Activated CD4-positive, alpha-beta T cell treated with anti-CD3 and anti-CD28 coated beads, Interleukin-2, amount 50 U/mL, for 4 hours (primary cell): Measurements from ENCODE around the gene PSG1.

Experiments used
- DNase-seq, 2 experiments: peaks; one replicate each; pipeline ENCODE4 v3.0.0-alpha.2; 2020

The PSG1 gene

DNA sequence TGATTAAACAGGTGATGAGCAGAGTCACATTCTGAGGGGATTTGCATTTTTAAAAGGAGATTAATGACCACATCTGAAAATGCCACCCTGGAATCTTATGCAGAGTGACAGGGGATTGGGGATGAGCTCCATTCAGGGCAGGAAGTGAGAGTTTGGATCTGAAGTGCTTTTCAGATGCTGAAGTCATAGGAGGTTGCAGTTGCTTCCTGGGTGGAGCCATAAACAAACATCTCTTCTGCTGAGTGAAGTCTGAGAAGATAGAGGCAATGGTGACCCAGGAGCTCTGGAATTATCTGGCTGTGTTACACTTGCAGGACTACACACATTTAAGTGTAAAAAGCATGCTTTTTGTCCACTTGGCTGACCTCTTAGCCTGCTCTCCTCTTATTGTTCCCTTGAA, 62.6 kb downstream of the PSG1 start:
- no peak for DNase-seq
